Measurements from ENCODE around the gene SAA4. TPM values are rescaled to one million over a fixed set of nuclear protein-coding genes. Genes with fewer than 3 reads are reported as not detected.

The SAA4 gene
- total RNA-seq, 1 experiment from 2014 or later: not detected

DNA sequence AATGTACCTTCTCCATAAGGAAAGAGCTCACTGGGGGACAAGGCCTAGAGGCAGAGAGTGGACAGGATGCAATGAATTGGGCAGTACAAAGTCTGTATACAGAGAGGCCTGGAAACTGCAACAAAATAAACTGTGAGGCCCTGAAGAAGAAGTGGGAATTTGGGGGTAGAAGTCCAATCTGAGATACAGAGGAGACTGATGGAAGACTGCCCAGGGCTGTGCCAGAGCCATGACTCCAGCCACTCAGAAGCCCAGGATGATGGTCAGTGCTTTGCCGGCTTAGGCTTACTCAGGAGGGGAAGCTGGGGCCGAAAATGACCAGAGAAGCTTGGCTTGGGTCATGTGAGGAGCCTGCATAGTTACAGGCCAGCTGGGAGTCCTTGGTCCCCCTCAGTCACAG lies 5.7 kb downstream of the SAA4 start:
- H3K4me3 ChIP-seq: no peak overlapping the region
- H3K9me3 ChIP-seq (ENCODE audit: insufficient read depth, low read depth): 0 out of 2 replicates have a peak, but pooled peaks cover 2% of the 10 kb centered on the region
- no peaks in the 10 kb centered on the region for H3F3A ChIP-seq (ENCODE audit: insufficient read depth, low read depth)
- no peak for TF ChIP-seq EZH2 (IDR thresholded peaks at IDR 0.05; ENCODE audit: low read depth)
- TF ChIP-seq, protein P1, sequence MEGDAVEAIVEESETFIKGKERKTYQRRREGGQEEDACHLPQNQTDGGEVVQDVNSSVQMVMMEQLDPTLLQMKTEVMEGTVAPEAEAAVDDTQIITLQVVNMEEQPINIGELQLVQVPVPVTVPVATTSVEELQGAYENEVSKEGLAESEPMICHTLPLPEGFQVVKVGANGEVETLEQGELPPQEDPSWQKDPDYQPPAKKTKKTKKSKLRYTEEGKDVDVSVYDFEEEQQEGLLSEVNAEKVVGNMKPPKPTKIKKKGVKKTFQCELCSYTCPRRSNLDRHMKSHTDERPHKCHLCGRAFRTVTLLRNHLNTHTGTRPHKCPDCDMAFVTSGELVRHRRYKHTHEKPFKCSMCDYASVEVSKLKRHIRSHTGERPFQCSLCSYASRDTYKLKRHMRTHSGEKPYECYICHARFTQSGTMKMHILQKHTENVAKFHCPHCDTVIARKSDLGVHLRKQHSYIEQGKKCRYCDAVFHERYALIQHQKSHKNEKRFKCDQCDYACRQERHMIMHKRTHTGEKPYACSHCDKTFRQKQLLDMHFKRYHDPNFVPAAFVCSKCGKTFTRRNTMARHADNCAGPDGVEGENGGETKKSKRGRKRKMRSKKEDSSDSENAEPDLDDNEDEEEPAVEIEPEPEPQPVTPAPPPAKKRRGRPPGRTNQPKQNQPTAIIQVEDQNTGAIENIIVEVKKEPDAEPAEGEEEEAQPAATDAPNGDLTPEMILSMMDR (conservative IDR thresholded peaks at IDR 0.05): no peak
- H4K20me1 ChIP-seq (ENCODE audit: insufficient read depth): no peaks in the 10 kb centered on the region
- no peak overlapping the region for H2AFZ ChIP-seq
- H3K36me3 ChIP-seq (ENCODE audit: low read depth): no peaks in the 10 kb centered on the region
- BruUV-seq (replicated peaks): no TSS peak
- H3K4me1 ChIP-seq (replicated peaks; ENCODE audit: insufficient read depth): no peaks in the 10 kb centered on the region
- ChIA-PET CTCF (no interaction called here), POLR2A (ENCODE audit: unreplicated experiment) (no interaction called here)
- no peaks in the 10 kb centered on the region for H3K79me2 ChIP-seq (ENCODE audit: low read depth)
- no peak overlapping the region for H3K4me2 ChIP-seq
- no peak for DNase-seq
- no peak overlapping the region for H3K27ac ChIP-seq
- no peaks in the 10 kb centered on the region for H3K9me2 ChIP-seq (ENCODE audit: insufficient read depth)
- no peaks in the 10 kb centered on the region for H3K27me3 ChIP-seq (ENCODE audit: insufficient read depth, low read depth)
- intact Hi-C loops (cut with micrococcal nuclease; ENCODE audit: unreplicated experiment): no loop called here

DNA sequence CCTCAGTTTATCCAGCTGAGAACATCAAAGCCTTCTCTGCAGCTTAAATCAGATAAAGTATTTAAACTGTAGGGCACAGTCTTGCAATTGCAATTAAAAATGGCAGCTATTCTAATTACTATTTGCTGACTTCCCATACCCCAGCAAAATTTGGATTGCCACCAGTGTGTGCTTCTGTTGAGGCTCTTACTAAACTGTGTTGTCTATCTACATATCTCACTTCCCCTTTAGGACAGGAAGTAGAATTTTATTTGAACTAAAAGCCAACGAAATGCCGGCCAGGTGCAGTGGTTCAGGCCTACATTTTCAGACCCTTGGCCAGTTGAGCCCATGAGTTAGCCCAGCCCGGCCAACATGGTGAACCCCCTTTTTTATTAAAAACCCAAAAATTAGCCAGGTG lies 7.1 kb downstream of the SAA4 start:
- Histone ChIP-seq H3K9me3 (ENCODE audit: insufficient read depth, low read depth) (no peaks in the 10 kb centered on the region), H3F3A (ENCODE audit: insufficient read depth, low read depth) (no peaks in the 10 kb centered on the region), H3K36me3 (ENCODE audit: low read depth) (no peaks in the 10 kb centered on the region), H3K27me3 (ENCODE audit: insufficient read depth, low read depth) (no peaks in the 10 kb centered on the region), H2AFZ (no peak overlapping the region), H3K4me3 (no peak overlapping the region), H3K4me2 (no peak overlapping the region), H4K20me1 (ENCODE audit: insufficient read depth) (no peaks in the 10 kb centered on the region), H3K9me2 (ENCODE audit: insufficient read depth) (no peaks in the 10 kb centered on the region), H3K79me2 (ENCODE audit: low read depth) (no peaks in the 10 kb centered on the region), H3K4me1 (replicated peaks; ENCODE audit: insufficient read depth) (no peaks in the 10 kb centered on the region), H3K27ac (no peak overlapping the region)
- ChIA-PET CTCF (interaction anchor here (0.7 kb wide), 1 partner anchor 25 kb away, joined by 4 read pairs; no protein-coding TSS in a partner anchor), POLR2A (ENCODE audit: unreplicated experiment) (no interaction called here)
- TF ChIP-seq, protein P1 (conservative IDR thresholded peaks at IDR 0.05): no peak
- intact Hi-C loops (cut with micrococcal nuclease; ENCODE audit: unreplicated experiment): no loop called here
- BruUV-seq (replicated peaks): no TSS peak
- no peak for DNase-seq

DNA sequence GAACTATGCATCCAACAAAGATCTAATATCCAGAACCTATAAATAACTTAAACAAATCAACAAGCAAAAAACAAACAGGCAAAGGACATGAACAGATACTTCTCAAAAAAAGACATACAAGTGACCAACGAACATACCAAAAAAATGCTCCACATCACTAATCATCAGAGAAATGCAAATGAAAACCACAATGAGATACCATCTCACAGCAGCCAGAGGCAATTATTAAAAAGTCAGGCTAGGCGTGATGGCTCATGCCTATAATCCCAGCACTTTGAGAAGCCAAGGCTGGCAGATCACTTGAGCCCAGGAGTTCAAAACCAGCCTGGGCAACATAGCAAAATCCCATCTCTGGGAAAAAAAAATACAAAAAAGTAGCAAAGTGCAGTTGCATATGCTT lies 10.7 kb downstream of the SAA4 start:
- Histone ChIP-seq H3K27ac (no peak overlapping the region), H2AFZ (no peak overlapping the region), H3K4me1 (replicated peaks; ENCODE audit: insufficient read depth) (no peaks in the 10 kb centered on the region), H3K9me2 (ENCODE audit: insufficient read depth) (no peaks in the 10 kb centered on the region), H3K36me3 (ENCODE audit: low read depth) (no peaks in the 10 kb centered on the region), H3K4me3 (no peak overlapping the region), H3K79me2 (ENCODE audit: low read depth) (no peaks in the 10 kb centered on the region), H3F3A (ENCODE audit: insufficient read depth, low read depth) (no peaks in the 10 kb centered on the region), H3K4me2 (no peak overlapping the region), H3K9me3 (ENCODE audit: insufficient read depth, low read depth) (no peaks in the 10 kb centered on the region), H3K27me3 (ENCODE audit: insufficient read depth, low read depth) (no peaks in the 10 kb centered on the region), H4K20me1 (ENCODE audit: insufficient read depth) (no peaks in the 10 kb centered on the region)
- intact Hi-C loops (cut with micrococcal nuclease; ENCODE audit: unreplicated experiment): no loop called here
- POLR2A ChIA-PET (ENCODE audit: unreplicated experiment): no interaction called here
- no TSS peak for BruUV-seq (replicated peaks)
- no peak for DNase-seq
- TF ChIP-seq EZH2 (IDR thresholded peaks at IDR 0.05; ENCODE audit: low read depth): no peak
- TF ChIP-seq, protein P1 (conservative IDR thresholded peaks at IDR 0.05): no peak
- CTCF ChIA-PET: no interaction called here
